ENCODE measurements around the gene NCAM1.
"Not testable (repeated sequence)": the region's sequence is repeated elsewhere in the genome, so short reads cannot be mapped to it uniquely, and the experiment has no call there.

NCAM1 gene

DNA sequence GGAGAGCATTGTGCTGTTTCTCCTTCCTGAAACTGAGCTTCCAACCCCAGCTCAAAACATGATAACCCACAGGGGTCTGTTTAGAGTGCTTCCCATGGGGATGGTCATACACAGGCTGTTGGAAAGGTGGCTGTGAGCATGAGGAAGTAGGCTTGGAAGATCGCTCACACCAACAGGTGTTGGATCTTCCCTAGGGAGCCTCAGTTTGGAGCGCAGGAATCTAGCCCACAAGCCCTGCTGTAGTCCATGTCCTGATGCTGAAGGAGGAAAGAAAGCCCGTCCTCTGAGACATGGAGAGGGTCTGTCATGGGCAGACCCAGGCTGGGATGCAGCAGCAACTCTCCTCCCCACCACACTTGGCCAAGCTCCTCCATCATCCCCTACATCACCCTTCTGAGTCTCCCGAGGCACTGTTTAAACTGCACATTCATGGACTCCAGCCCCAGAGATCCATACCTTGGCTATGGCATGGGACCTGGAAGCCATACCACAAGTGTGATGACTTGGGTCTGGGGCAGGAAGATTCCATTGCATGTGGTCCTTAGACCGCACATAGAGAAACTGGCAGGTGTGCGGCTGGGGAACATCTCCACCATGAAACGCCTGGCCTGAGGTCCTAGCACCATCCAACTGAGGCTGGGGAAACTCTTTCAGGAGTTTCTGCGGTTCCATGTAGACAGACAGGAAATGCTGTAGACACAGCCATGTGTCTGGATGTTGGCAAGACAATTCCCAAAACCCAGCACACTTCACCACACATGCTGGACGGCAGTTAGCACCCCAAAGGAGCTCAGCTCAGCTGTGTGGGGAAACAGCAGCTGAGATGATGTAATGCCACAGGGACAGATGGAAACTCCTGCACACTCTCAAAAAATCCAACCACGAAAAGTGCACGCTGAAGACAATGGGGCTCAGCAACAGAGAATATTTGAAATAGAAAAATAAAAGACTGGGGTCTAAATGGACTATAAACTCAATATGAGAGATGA is 325.6 kb downstream of the NCAM1 start:
- Histone ChIP-seq H3K9me3 (ENCODE audit: control insufficient read depth, low read length) (no peaks in the 10 kb centered on the region), H3K36me3 (ENCODE audit: control insufficient read depth, insufficient read depth, low read length) (no peaks in the 10 kb centered on the region), H3K27me3 (ENCODE audit: control insufficient read depth, insufficient read depth, low read length) (no peaks in the 10 kb centered on the region), H3K9ac (ENCODE audit: low read length) (no peak overlapping the region), H3K4me3 (ENCODE audit: low read length) (no peak overlapping the region), H3K4me1 (ENCODE audit: control insufficient read depth, insufficient read depth, low read length) (no peaks in the 10 kb centered on the region)

DNA sequence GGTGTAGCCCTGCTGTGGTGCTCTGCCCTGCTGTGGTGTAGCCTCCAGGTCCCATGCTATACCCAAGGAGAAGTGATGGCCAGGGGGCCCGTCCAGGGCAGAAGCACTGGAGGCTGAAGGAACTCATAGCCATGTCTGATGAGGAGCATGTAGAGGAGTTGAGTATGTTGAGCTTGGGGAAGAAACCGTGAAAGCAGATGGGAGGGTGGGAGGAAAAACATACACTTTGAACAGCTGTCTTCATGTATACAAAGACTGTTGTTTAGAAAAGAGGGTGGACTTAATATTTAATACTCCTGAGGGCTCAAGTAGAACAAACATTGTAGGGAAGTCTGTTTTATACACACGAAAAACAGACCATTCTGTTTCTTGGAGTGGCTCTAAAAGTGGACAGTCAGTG is 326.6 kb downstream of the NCAM1 start:
- Histone ChIP-seq H3K9me3 (ENCODE audit: control insufficient read depth, low read length) (no peaks in the 10 kb centered on the region), H3K4me3 (ENCODE audit: low read length) (no peak overlapping the region), H3K9ac (ENCODE audit: low read length) (no peak overlapping the region), H3K4me1 (ENCODE audit: control insufficient read depth, insufficient read depth, low read length) (no peaks in the 10 kb centered on the region), H3K27me3 (ENCODE audit: control insufficient read depth, insufficient read depth, low read length) (no peaks in the 10 kb centered on the region), H3K36me3 (ENCODE audit: control insufficient read depth, insufficient read depth, low read length) (no peaks in the 10 kb centered on the region)

DNA sequence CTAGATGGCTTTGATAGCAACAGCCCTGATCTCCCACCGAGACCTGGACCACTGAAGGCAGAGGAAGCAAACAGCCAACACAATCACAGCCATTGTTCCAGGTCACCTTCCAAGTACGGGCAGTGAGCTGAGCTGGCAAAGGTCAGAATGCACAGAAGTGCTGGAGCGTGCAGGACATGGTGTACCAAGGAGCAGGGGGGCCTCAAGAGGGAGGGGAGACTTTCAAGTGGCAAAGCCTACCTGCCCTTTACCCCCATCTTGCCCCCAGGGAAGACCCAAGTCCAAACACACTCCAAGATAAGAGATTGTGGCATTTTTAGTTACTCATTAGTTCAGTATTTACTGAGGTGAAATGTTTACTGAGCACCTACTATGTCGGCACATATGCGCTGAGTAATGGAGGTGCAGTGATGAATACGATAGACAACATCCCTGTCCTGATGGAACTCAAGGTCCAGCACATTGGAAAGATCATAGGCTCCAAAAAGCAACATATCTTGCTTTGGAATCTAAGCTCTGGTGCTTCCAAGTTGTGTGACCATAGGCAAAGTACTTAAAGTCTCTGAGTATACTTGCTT is 327.2 kb downstream of the NCAM1 start:
- Histone ChIP-seq H3K4me3 (ENCODE audit: low read length) (no peak overlapping the region), H3K9me3 (ENCODE audit: control insufficient read depth, low read length) (no peaks in the 10 kb centered on the region), H3K36me3 (ENCODE audit: control insufficient read depth, insufficient read depth, low read length) (no peaks in the 10 kb centered on the region), H3K27me3 (ENCODE audit: control insufficient read depth, insufficient read depth, low read length) (no peaks in the 10 kb centered on the region), H3K4me1 (ENCODE audit: control insufficient read depth, insufficient read depth, low read length) (no peaks in the 10 kb centered on the region), H3K9ac (ENCODE audit: low read length) (no peak overlapping the region)

DNA sequence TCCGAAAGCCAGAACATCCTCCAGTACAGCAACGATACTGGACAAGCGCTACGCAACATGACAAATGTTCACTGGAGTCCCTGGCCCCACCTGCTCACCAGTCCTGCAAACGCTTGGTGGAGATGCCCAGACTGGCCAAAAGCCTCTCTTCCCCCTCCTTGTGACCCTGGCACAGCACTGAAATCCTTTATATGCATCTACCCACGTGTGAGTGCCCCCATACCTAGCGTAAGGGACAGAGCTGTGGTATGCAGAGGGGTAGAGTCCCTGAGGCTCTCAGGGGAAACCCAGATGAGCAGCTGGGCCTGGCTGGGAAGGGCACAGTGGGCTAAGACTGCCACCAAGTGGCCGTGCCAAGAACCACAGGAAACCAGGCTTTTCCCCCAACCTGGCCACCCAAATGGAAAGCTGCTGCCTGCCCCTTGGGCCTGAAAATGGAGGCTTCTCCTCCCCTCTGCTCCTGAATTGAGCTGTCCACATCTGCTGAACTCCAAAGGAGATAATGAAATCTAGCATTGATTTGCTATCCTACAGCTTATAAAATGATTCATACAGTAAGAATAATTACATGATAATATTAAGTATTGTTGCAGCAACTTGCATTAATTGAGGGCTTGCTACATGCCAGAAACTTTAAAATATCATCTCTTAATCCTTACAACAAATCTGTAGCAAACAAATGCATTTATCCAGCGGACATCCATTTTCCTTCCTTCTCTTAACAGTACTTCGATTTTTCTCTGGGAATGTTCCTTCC is 328.4 kb downstream of the NCAM1 start:
- H3K36me3 ChIP-seq (ENCODE audit: control insufficient read depth, insufficient read depth, low read length): no peaks in the 10 kb centered on the region
- no peak overlapping the region for H3K4me3 ChIP-seq (ENCODE audit: low read length)
- no peak overlapping the region for H3K9ac ChIP-seq (ENCODE audit: low read length)
- H3K4me1 ChIP-seq (ENCODE audit: control insufficient read depth, insufficient read depth, low read length): no peaks in the 10 kb centered on the region
- no peaks in the 10 kb centered on the region for H3K27me3 ChIP-seq (ENCODE audit: control insufficient read depth, insufficient read depth, low read length)
- H3K9me3 ChIP-seq (ENCODE audit: control insufficient read depth, low read length): no peaks in the 10 kb centered on the region

DNA sequence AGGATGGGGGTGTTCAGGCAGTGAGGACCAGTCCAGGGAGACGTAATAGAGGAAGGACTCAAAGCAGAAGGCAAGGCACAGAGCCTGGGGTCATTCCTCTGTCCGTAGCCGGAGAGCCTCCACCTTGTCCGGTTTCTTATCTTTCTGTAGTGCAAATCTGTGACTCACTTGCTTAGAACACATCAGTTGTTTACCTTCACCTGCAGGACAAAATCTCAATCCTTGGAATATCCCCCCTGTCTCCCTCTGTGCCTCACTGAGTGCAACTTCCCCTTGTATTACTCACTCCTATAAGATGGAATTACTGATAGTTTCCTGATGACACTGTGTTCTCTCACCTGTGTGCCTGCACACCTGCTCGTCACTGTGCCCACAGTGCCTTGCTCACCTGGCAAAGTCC is 332.7 kb downstream of the NCAM1 start:
- Histone ChIP-seq H3K9me3 (ENCODE audit: control insufficient read depth, low read length) (no peaks in the 10 kb centered on the region), H3K4me1 (ENCODE audit: control insufficient read depth, insufficient read depth, low read length) (no peaks in the 10 kb centered on the region), H3K27me3 (ENCODE audit: control insufficient read depth, insufficient read depth, low read length) (no peaks in the 10 kb centered on the region), H3K36me3 (ENCODE audit: control insufficient read depth, insufficient read depth, low read length) (no peaks in the 10 kb centered on the region), H3K4me3 (ENCODE audit: low read length) (no peak overlapping the region), H3K9ac (ENCODE audit: low read length) (no peak overlapping the region)

DNA sequence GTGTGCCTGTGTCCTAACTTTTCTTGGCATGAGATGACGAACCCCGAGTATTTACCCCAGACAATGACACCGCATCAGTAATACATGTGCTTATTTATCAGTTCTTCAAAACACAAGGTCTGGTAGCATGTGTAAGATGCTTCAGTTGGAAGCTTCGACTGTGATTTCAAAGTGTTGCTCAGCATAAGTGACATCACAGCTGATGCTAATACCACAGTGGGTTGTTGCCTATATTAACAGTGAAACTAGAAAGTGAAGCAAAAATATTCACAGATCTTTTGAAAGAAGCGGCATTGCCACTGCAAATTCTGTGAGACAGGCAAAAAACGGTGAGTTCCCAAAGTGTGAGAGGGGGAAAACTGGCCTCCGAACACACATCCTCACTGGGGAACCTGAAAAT is 334.8 kb downstream of the NCAM1 start:
- no peaks in the 10 kb centered on the region for H3K4me1 ChIP-seq (ENCODE audit: control insufficient read depth, insufficient read depth, low read length)
- H3K9me3 ChIP-seq (ENCODE audit: control insufficient read depth, low read length): no peaks in the 10 kb centered on the region
- H3K4me3 ChIP-seq (ENCODE audit: low read length): no peak overlapping the region
- H3K9ac ChIP-seq (ENCODE audit: low read length): no peak overlapping the region
- H3K27me3 ChIP-seq (ENCODE audit: control insufficient read depth, insufficient read depth, low read length): no peaks in the 10 kb centered on the region
- no peaks in the 10 kb centered on the region for H3K36me3 ChIP-seq (ENCODE audit: control insufficient read depth, insufficient read depth, low read length)

DNA sequence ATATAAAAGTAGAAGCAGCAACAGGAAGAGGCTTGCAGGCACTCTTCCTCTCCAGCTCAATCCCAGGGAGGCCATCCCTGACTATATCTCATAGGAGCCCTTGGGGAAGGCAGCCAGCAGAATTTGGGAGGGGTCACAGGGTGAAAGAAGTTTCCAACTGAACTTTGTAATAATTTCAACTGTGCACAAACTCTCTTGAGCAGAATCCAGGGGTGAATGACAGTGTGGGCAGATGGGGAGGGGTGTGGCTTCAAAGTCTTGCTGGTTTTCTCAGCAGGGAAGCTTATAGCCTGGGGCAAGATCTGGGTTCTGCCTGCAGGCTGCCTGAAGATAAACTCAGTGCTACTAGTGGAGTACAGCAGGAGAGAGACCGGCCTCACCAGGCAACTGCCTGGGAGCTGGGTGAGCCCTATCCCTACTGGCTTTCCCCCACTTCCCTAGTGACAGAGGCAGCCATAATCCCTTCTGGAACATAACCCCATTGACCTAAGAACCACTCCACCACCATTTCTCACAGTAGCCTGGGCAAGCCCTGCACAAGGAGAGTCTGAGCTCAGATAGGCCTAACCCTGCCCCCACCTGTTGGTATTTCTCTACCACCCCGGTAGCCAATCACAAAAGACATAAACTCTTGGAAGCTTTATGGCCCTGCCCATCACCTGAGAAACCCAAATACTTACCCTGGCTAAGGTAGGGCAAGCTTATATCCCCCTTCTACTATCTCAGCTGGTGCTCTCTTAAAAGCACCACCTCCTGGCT is 335.4 kb downstream of the NCAM1 start:
- Histone ChIP-seq H3K4me1 (ENCODE audit: control insufficient read depth, insufficient read depth, low read length) (no peaks in the 10 kb centered on the region), H3K27me3 (ENCODE audit: control insufficient read depth, insufficient read depth, low read length) (no peaks in the 10 kb centered on the region), H3K9ac (ENCODE audit: low read length) (no peak overlapping the region), H3K36me3 (ENCODE audit: control insufficient read depth, insufficient read depth, low read length) (no peaks in the 10 kb centered on the region), H3K4me3 (ENCODE audit: low read length) (no peak overlapping the region), H3K9me3 (ENCODE audit: control insufficient read depth, low read length) (no peaks in the 10 kb centered on the region)

DNA sequence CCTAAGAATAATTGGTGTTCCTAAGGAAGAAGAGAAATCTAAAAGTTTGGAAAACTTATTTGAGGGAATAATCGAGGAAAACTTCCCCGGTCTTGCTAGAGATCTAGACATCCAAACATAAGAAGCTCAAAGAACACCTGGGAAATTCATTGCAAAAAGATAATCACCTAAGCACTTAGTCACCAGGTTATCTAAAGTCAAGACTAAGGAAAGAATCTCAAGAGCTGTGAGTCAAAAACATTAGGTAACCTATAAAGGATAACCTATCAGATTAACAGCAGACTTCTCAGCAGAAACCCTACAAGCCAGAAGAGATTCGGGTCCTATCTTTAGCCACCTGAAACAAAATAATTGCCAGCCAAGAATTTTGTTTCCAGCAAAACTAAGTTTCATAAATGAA is 337.3 kb downstream of the NCAM1 start:
- not testable (repeated sequence) for H3K36me3 ChIP-seq (ENCODE audit: control insufficient read depth, insufficient read depth, low read length); H3K9me3 ChIP-seq (ENCODE audit: control insufficient read depth, low read length); H3K27me3 ChIP-seq (ENCODE audit: control insufficient read depth, insufficient read depth, low read length); H3K4me3 ChIP-seq (ENCODE audit: low read length); H3K4me1 ChIP-seq (ENCODE audit: control insufficient read depth, insufficient read depth, low read length); H3K9ac ChIP-seq (ENCODE audit: low read length)

DNA sequence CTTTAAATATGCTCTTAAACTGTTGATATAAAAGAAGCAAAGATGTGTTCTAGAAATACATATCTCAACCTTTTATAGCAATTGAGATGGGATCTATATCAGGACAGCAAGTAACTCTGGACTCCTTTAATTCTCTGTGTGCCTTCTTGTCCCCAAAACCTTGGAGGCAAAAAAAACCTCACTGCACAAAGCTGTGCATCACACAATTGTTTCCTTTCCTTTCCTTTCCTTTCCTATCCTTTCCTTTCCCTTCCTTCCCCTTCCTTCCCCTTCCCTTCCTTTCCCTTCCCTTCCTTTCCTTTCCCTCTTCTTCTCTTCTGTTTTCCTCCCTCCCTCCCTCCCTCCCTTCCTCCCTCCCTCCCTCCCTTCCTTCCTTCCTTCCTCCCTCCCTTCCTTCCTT is 343.7 kb downstream of the NCAM1 start:
- Histone ChIP-seq H3K4me1 (ENCODE audit: control insufficient read depth, insufficient read depth, low read length) (no peaks in the 10 kb centered on the region), H3K9ac (ENCODE audit: low read length) (no peak overlapping the region), H3K27me3 (ENCODE audit: control insufficient read depth, insufficient read depth, low read length) (no peaks in the 10 kb centered on the region), H3K4me3 (ENCODE audit: low read length) (no peak overlapping the region), H3K36me3 (ENCODE audit: control insufficient read depth, insufficient read depth, low read length) (no peaks in the 10 kb centered on the region), H3K9me3 (ENCODE audit: control insufficient read depth, low read length) (no peaks in the 10 kb centered on the region)

DNA sequence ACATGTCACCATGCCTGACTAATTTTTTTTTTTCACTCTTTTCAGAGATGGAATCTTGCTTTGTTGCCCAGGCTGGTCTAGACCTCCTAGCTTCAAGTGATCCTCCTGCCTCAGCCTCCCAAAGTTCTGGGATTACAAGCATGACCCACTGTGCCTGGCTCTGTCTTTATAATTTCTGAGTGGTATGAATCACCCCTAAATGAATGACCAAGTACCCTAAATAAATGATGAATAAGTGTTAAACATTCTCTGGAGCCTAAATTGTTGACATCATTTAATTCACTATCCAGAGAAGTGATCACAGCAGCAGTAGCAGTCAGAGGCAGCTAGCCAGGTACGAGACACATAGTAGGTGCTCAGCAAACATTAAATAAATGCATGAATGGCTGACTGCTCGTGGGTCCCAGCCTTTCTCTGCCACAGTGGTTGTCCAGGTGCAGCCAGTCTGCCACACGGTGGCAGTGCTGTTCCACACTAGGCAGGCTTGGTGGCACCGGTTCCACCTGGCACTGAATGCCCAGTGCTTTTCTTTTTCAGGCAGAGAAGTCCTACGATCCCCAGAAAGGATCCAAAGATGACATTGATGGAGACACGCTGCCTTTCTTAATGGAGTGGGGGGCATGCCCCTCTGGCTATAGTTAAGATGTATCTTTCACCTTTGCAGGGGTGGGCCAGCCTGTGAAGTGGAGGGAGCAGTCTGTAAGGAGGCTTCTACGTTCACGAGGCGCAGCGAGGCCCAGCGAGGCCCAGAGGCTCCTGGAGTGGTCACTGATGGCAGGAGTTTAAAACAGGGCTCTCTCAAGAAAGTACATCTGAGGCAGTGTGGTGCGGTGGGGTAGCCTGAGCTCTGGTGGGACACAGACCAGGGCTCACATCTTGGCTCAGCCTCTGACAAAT is 344.5 kb downstream of the NCAM1 start:
- Histone ChIP-seq H3K9ac (ENCODE audit: low read length) (no peak overlapping the region), H3K27me3 (ENCODE audit: control insufficient read depth, insufficient read depth, low read length) (no peaks in the 10 kb centered on the region), H3K4me1 (ENCODE audit: control insufficient read depth, insufficient read depth, low read length) (no peaks in the 10 kb centered on the region), H3K36me3 (ENCODE audit: control insufficient read depth, insufficient read depth, low read length) (no peaks in the 10 kb centered on the region), H3K9me3 (ENCODE audit: control insufficient read depth, low read length) (no peaks in the 10 kb centered on the region), H3K4me3 (ENCODE audit: low read length) (no peak overlapping the region)

DNA sequence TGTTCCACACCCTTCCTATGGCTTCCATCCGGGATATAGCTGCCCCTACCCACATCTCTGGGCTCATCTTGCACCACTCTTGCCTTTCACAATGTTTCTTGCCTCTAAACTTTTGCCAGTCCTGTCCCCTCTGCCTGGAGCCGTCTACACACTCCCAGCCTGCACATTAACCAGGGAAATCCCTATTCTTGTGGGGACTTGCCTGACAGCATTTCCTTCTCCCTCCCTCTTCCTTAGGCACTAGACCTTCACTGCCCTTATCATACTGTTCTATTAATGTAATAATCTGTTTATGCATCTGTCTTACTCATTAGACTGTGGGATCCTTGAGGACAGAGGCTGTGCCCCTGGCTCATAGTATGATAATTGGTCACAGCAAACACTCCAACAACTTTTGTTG is 347.4 kb downstream of the NCAM1 start:
- Histone ChIP-seq H3K9ac (ENCODE audit: low read length) (no peak overlapping the region), H3K36me3 (ENCODE audit: control insufficient read depth, insufficient read depth, low read length) (no peaks in the 10 kb centered on the region), H3K4me1 (ENCODE audit: control insufficient read depth, insufficient read depth, low read length) (no peaks in the 10 kb centered on the region), H3K9me3 (ENCODE audit: control insufficient read depth, low read length) (no peaks in the 10 kb centered on the region), H3K27me3 (ENCODE audit: control insufficient read depth, insufficient read depth, low read length) (no peaks in the 10 kb centered on the region), H3K4me3 (ENCODE audit: low read length) (no peak overlapping the region)

Measured in mucosa of stomach (tissue), 1 donor.